Lower lobe of right lung (tissue), 2 donors: ENCODE measurements around the gene ZFP36L2. TPM values are rescaled to one million over a fixed set of nuclear protein-coding genes. Genes with fewer than 3 reads are reported as not detected.

Experiments used
- ATAC-seq, 2 donors: fragments of 200-7000 bp; cut with Tn5 transposase; one replicate each; pipeline ENCODE4 v1.9.1; 2020 to 2022; ENCODE audit warnings: mild to moderate bottlenecking in 2 of 2, moderate library complexity in 2 of 2
- DNase-seq: peaks from one replicate; pipeline ENCODE4 v3.0.0-alpha.2; 2020
- H3K27ac ChIP-seq: fragments of 200-600 bp; one replicate; pipeline ENCODE4 v1.8.0; 2022
- H3K27me3 ChIP-seq: fragments of 200-600 bp; one replicate; pipeline ENCODE4 v1.8.0; 2022; ENCODE audit warnings: low read depth
- H3K36me3 ChIP-seq: fragments of 200-600 bp; one replicate; pipeline ENCODE4 v1.8.0; 2022; ENCODE audit warnings: mild to moderate bottlenecking
- H3K4me1 ChIP-seq: fragments of 200-600 bp; one replicate; pipeline ENCODE4 v1.8.0; 2022
- H3K4me3 ChIP-seq: fragments of 200-600 bp; one replicate; pipeline ENCODE4 v1.8.0; 2022; ENCODE audit warnings: mild to moderate bottlenecking
- H3K9me3 ChIP-seq: fragments of 200-600 bp; one replicate; pipeline ENCODE4 v1.8.0; 2022
- CTCF ChIP-seq: fragments of 200-600 bp; IDR thresholded peaks from one replicate; pipeline ENCODE4 v1.8.0; 2022; ENCODE audit warnings: antibody characterized with exemption, mild to moderate bottlenecking
- intact Hi-C: fragments of 100-400 bp; cut with DNase I; formaldehyde crosslinking; loops from one replicate; pipeline ENCODE4 v1.11.0; 2022
- total RNA-seq: library from RNA; stranded (reverse); fragmentation: NEBNext Ultra II Directional; extraction: Animal tissue kit (Norgen Biotek cat#: 25700); gene quantifications from one replicate; pipeline ENCODE4 v1.2.1, GENCODE V29; 2021
- donor health status: DM: no; HTN: yes; CAD: no; lungs with severe emphysema.

The ZFP36L2 gene
- total RNA-seq, 1 donor from 2014 or later, result 136 TPM

GRCh38 chr2:43186321-43186678 is 40.1 kb downstream of the ZFP36L2 start:
- TF ChIP-seq CTCF, result no peak
- no peaks in the 10 kb centered on the region for H3K9me3 ChIP-seq
- no peaks in the 10 kb centered on the region for H3K36me3 ChIP-seq
- DNase-seq, result no peak
- peak overlapping the region; percentile 58 for H3K27ac ChIP-seq
- H3K4me3 ChIP-seq, result no peak overlapping the region
- intact Hi-C loops, result no loop called here
- H3K27me3 ChIP-seq, result no peaks in the 10 kb centered on the region
- ATAC-seq, result no peak
- peaks cover 9% of the 10 kb centered on the region for H3K4me1 ChIP-seq

- TF ChIP-seq CTCF, result no peak
- H3K4me1 ChIP-seq, result peaks cover 9% of the 10 kb centered on the region
- intact Hi-C loops, result no loop called here
- ATAC-seq (no peak), DNase-seq (no peak)
- H3K27ac ChIP-seq, result no peak overlapping the region
- H3K9me3 ChIP-seq, result no peaks in the 10 kb centered on the region
- no peaks in the 10 kb centered on the region for H3K27me3 ChIP-seq
- H3K36me3 ChIP-seq, result no peaks in the 10 kb centered on the region
- no peak overlapping the region for H3K4me3 ChIP-seq
Observed at GRCh38 chr2:43185146-43185545, 41.3 kb downstream of the ZFP36L2 start.

- no peak for TF ChIP-seq CTCF
- Histone ChIP-seq H3K27ac (no peak overlapping the region), H3K4me3 (no peak overlapping the region), H3K4me1 (peaks cover 11% of the 10 kb centered on the region), H3K9me3 (no peaks in the 10 kb centered on the region), H3K27me3 (no peaks in the 10 kb centered on the region), H3K36me3 (no peaks in the 10 kb centered on the region)
- intact Hi-C loops, result no loop called here
- peak in 1 of 2 donors; percentile 11 for ATAC-seq
- no peak for DNase-seq
Observed at GRCh38 chr2:43184339-43184895, 42.0 kb downstream of the ZFP36L2 start.

- intact Hi-C loops, result no loop called here
- H3K27ac ChIP-seq, result no peak overlapping the region
- no peak overlapping the region for H3K4me3 ChIP-seq
- H3K4me1 ChIP-seq, result peaks cover 18% of the 10 kb centered on the region
- no peak for TF ChIP-seq CTCF
- no peaks in the 10 kb centered on the region for H3K27me3 ChIP-seq
- no peak for ATAC-seq
- DNase-seq, result no peak
- no peaks in the 10 kb centered on the region for H3K36me3 ChIP-seq
- no peaks in the 10 kb centered on the region for H3K9me3 ChIP-seq
Observed at GRCh38 chr2:43183743-43184142, 42.7 kb downstream of the ZFP36L2 start.

- TF ChIP-seq CTCF, result no peak
- Histone ChIP-seq H3K36me3 (no peaks in the 10 kb centered on the region), H3K27me3 (no peaks in the 10 kb centered on the region), H3K4me1 (peaks cover 22% of the 10 kb centered on the region), H3K27ac (no peak overlapping the region), H3K9me3 (no peaks in the 10 kb centered on the region), H3K4me3 (no peak overlapping the region)
- ATAC-seq, result no peak
- intact Hi-C loops, result no loop called here
- no peak for DNase-seq
Observed at GRCh38 chr2:43180897-43181296, 45.5 kb downstream of the ZFP36L2 start.
